Naive B cell (primary cell): ENCODE results near the gene CYFIP2. TPM values are rescaled to one million over a fixed set of nuclear protein-coding genes. Genes with fewer than 3 reads are reported as not detected.
A peak's percentile ranks its signal among the peaks of the same experiment; 100 is the strongest.
"Not testable (repeated sequence)": the region's sequence is repeated elsewhere in the genome, so short reads cannot be mapped to it uniquely, and the experiment has no call there.

Experiments used
- ATAC-seq, 2 donors: fragments of 150-1000 bp; cut with Tn5 transposase; 2 replicates each; pipeline ENCODE4 v1.10.0; 2021; ENCODE audit warnings: low read depth in 2 of 2, mild to moderate bottlenecking in 2 of 2, moderate library complexity in 2 of 2
- DNase-seq: peaks from one replicate; pipeline ENCODE4 v3.0.0; 2022
- H3K27ac Mint-ChIP-seq, 6 donors: one replicate each; pipeline ENCODE4 v1.8.0; 2020 to 2022; ENCODE audit warnings: mild to moderate bottlenecking in 6 of 6, mixed read lengths in 6 of 6, moderate library complexity in 5 of 6, inconsistent platforms in 2 of 6
- H3K27me3 Mint-ChIP-seq, 3 donors: one replicate each; pipeline ENCODE4 v1.8.0; 2021 to 2022; ENCODE audit warnings: mixed read lengths in 3 of 3, mild to moderate bottlenecking in 1 of 3
- H3K36me3 Mint-ChIP-seq, 2 donors: one replicate each; pipeline ENCODE4 v1.8.0; 2020 to 2022; ENCODE audit warnings: mixed read lengths in 2 of 2, inconsistent platforms in 1 of 2, mild to moderate bottlenecking in 1 of 2
- H3K4me1 Mint-ChIP-seq, 3 donors: one replicate each; pipeline ENCODE4 v1.8.0; 2020 to 2022; ENCODE audit warnings: mixed read lengths in 3 of 3, inconsistent platforms in 1 of 3, mild to moderate bottlenecking in 1 of 3, moderate library complexity in 1 of 3
- H3K4me3 Mint-ChIP-seq, 8 donors: one replicate each; pipeline ENCODE4 v1.8.0; 2020 to 2022; ENCODE audit warnings: mild to moderate bottlenecking in 8 of 8, mixed read lengths in 8 of 8, moderate library complexity in 8 of 8, inconsistent platforms in 2 of 8
- H3K9me3 Mint-ChIP-seq, 7 donors: one replicate each; pipeline ENCODE4 v1.8.0; 2020 to 2022; ENCODE audit warnings: mixed read lengths in 7 of 7, mild to moderate bottlenecking in 5 of 7, inconsistent platforms in 2 of 7, moderate library complexity in 1 of 7
- polyA plus RNA-seq, 6 donors: library from polyadenylated mRNA; unstranded; fragments of 300-500 nt; fragmentation: Illumina TruSeq; gene quantifications; one replicate each; pipeline ENCODE4 v1.2.3, GENCODE V29; 2021; ENCODE audit warnings: low read depth in 6 of 6

Gene CYFIP2
- polyA plus RNA-seq, 6 donors from 2014 or later, result 306 to 461 (median 348) TPM

DNA sequence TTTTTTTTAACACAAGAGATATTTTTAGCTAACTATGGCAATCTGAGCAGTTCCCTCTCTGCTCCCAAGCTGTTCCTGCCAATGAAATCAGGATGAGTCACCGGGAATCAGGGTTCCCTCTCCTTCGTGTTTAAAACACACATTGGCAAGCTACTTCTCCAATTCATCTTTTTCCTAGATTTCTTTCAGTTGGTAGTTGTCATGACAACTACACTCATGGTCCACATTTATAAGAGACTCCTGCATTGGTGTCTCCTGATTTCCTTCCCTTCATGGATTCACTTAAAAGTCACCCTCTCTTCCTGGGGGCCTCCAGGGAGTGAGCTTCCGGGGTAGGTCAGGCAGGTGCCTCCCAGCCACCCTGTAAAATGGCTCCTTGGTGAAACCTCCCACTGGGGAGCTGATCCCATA, 121.8 kb downstream of the CYFIP2 start:
- Mint-ChIP-seq H3K36me3 (peaks cover 36 to 40% of the 10 kb centered on the region in 2 donors), H3K4me3 (no peak overlapping the region), H3K4me1 (no peaks in the 10 kb centered on the region), H3K27me3 (no peaks in the 10 kb centered on the region), H3K27ac (peak overlapping the region in 5 of 6 donors; percentile 15 to 95 (median 83)), H3K9me3 (no peaks in the 10 kb centered on the region)
- ATAC-seq, result no peak
- DNase-seq, result no peak

DNA sequence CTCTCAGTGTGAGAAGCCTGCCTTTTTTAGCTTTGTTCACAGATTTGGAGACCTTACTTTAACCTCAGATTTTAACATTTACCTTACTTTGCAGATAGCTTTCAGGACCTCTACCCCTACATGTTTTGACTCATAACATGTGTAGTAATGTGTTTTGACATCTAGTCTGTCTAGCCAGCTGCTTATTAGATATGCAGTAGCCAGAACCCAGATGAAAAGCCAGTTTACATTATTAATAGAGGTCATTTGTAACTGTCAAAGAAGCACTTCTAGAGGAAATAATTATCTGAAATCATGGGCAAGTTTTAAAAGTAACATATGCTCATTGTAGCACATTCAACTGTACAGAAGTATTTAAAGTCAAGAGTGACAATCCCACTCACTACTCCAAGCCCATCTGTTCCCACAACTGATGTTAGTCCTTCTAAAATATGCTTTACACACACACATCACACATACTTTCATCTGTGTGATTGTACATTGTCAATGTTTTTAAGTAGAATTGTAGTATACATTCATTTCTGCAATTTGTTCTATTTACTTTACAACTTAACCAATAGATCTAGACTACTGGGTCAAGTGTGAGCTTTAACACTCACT, 122.3 kb downstream of the CYFIP2 start:
- Mint-ChIP-seq H3K9me3 (no peaks in the 10 kb centered on the region), H3K27me3 (no peaks in the 10 kb centered on the region), H3K36me3 (peaks cover 41 to 45% of the 10 kb centered on the region in 2 donors), H3K4me3 (peak overlapping the region in 1 of 8 donors; percentile 15), H3K4me1 (peaks cover 0 to 3% (median 1%) of the 10 kb centered on the region in 3 donors), H3K27ac (peak overlapping the region in 5 of 6 donors; percentile 65 to 95 (median 83))
- DNase-seq (no peak), ATAC-seq (no peak)

DNA sequence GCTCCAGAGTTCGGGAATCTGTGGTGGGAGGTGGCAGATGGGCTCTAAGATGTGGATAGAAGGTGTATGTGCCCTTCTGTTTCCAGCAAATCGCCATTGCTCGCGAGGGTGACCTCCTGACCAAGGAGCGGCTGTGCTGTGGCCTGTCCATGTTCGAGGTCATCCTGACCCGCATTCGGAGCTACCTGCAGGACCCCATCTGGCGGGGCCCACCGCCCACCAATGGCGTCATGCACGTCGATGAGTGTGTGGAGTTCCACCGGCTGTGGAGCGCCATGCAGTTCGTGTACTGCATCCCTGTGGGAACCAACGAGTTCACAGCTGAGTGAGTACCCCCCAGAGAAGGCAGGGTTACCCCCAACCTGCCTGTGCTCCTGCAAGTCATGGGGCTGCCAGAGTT, 123.2 kb downstream of the CYFIP2 start:
- peak overlapping the region in 5 of 6 donors; percentile 11 to 67 (median 65) for H3K27ac Mint-ChIP-seq
- no peak for ATAC-seq
- peaks cover 42 to 48% of the 10 kb centered on the region in 2 donors for H3K36me3 Mint-ChIP-seq
- no peaks in the 10 kb centered on the region for H3K27me3 Mint-ChIP-seq
- peak overlapping the region in 1 of 8 donors; percentile 55 for H3K4me3 Mint-ChIP-seq
- no peak for DNase-seq
- no peaks in the 10 kb centered on the region for H3K9me3 Mint-ChIP-seq
- peaks cover 0 to 5% (median 5%) of the 10 kb centered on the region in 3 donors for H3K4me1 Mint-ChIP-seq

DNA sequence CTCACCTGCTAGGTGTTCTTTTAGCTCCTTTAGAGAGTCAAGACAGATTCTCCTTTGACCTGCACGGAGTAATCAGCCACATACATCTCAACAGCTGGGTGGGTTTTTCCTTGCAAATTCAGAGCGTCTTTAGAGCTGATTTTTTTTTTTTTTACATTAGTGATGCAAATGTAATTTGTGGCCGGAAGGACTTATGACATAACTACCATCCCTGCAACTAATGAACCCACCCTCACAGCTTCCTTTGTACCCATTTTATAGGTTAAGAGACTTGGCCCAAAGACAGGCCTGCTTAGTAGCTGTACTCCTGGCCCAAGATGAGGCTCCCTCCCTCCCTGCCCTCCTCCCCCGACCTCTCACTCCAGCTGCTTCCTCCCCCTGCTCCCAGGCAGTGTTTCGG, 124.2 kb downstream of the CYFIP2 start:
- H3K9me3 Mint-ChIP-seq, result no peaks in the 10 kb centered on the region
- no peak overlapping the region for H3K4me3 Mint-ChIP-seq
- peaks cover 41 to 48% of the 10 kb centered on the region in 2 donors for H3K36me3 Mint-ChIP-seq
- no peak for DNase-seq
- H3K4me1 Mint-ChIP-seq, result peaks cover 1 to 5% (median 5%) of the 10 kb centered on the region in 3 donors
- peak overlapping the region in 2 of 6 donors; percentile 64 to 70 for H3K27ac Mint-ChIP-seq
- peak in 1 of 2 donors; percentile 55 for ATAC-seq
- no peaks in the 10 kb centered on the region for H3K27me3 Mint-ChIP-seq

DNA sequence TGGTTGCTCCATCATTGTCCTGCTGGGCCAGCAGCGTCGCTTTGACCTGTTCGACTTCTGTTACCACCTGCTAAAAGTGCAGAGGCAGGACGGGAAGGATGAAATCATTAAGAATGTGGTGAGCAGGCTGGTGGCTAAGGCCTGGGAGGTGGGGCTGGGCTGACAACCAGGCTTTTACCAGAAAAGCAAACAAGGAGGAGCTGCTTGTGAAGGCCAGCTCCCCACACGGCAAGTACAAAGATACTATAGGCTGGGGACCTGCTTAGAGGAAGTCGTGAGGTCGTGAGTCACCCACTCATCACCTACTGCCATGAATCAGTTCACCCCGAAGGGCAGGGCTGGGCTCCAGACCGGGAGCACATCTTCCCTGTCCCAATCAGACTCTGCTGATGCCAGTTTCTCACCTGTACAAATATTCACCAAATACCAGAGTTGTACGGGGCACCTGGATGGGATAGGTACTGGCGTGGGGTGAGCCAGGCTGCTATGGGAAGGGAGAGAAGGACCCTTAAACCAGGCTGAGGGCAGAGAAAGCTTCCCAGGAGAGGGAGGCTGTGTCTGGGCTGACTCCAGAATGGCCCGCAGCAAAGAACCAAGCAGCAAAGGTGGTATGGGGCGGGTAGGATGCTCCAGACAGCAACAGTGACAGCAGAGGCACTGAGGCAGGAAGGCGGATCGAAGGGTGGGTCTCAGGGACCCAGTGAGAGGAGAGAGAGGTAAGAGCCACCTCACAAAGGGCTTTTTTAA, 124.8 kb downstream of the CYFIP2 start:
- no peaks in the 10 kb centered on the region for H3K9me3 Mint-ChIP-seq
- H3K27me3 Mint-ChIP-seq, result no peaks in the 10 kb centered on the region
- no peak for DNase-seq
- peaks cover 41 to 48% of the 10 kb centered on the region in 2 donors for H3K36me3 Mint-ChIP-seq
- H3K4me3 Mint-ChIP-seq, result no peak overlapping the region
- H3K4me1 Mint-ChIP-seq, result peaks cover 1 to 5% (median 5%) of the 10 kb centered on the region in 3 donors
- H3K27ac Mint-ChIP-seq, result peak overlapping the region in 3 of 6 donors; percentile 61 to 64 (median 62)
- ATAC-seq, result peak in 1 of 2 donors; percentile 38

DNA sequence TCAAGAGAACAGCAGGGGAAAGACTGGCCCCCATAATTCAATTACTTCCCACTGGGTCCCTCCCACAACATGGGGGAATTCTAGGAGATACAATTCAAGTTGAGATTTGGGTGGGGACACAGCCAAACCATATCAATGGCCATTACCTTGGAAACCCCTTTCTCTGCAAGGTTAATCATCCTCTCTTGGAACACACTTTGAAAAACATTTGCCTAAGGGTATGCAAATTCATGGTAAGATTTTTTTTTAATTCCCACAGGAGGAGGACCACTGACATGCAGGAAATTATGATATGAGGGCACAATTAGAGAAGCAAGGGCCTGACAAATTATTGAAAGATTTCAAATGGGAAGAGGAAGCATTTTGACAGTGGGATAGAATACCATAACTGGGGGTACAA, 132.4 kb downstream of the CYFIP2 start:
- H3K4me1 Mint-ChIP-seq, result peaks cover 11 to 17% (median 13%) of the 10 kb centered on the region in 3 donors
- peak overlapping the region in 1 of 6 donors; percentile 8 for H3K27ac Mint-ChIP-seq
- no peak for DNase-seq
- no peaks in the 10 kb centered on the region for H3K27me3 Mint-ChIP-seq
- H3K4me3 Mint-ChIP-seq, result no peak overlapping the region
- H3K9me3 Mint-ChIP-seq, result peaks cover 5 to 23% (median 17%) of the 10 kb centered on the region in 7 donors
- peaks cover 15 to 35% of the 10 kb centered on the region in 2 donors for H3K36me3 Mint-ChIP-seq
- ATAC-seq, result peak; percentile 40 to 47

DNA sequence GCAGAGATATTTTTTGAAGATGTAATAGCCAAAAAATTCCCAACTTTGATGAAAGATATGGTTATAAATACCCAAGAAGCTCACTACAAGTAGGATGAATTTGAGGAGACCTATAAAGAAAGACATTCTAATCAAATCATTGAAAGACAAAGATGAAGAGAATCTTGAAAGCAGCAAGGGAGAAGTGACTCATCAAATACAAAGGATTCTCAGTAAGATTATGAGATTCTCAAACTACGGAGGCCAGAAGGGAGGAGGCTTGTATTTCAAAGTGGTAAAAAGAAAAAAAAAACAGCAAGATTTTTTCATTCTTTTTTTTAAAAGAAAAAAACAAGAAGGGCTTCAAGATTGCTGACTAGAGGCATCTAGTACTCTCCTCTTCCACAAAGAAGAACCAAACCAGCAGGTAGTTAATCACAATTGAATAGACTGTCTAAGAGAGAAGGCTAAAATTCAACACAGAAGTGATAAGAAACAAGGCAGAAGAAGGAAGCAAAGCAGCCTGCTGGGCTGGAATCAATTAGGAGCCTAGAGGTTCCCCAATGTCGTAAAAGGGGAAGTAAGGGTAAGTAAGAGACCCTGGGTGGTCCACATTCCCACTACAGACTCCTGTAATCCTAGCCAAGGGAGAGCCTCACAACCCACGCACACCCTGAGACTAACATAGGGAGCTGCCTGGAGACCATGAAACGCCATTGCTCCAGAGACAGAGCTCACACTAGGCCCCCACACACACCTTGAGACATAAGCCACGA, 135.0 kb downstream of the CYFIP2 start:
- no peak for DNase-seq
- Mint-ChIP-seq H3K9me3 (peaks cover 12 to 40% (median 26%) of the 10 kb centered on the region in 7 donors), H3K4me1 (peaks cover 10 to 14% (median 12%) of the 10 kb centered on the region in 3 donors), H3K36me3 (peaks cover 15 to 40% of the 10 kb centered on the region in 2 donors), H3K27ac (no peak overlapping the region), H3K4me3 (no peak overlapping the region), H3K27me3 (no peaks in the 10 kb centered on the region)
- no peak for ATAC-seq

DNA sequence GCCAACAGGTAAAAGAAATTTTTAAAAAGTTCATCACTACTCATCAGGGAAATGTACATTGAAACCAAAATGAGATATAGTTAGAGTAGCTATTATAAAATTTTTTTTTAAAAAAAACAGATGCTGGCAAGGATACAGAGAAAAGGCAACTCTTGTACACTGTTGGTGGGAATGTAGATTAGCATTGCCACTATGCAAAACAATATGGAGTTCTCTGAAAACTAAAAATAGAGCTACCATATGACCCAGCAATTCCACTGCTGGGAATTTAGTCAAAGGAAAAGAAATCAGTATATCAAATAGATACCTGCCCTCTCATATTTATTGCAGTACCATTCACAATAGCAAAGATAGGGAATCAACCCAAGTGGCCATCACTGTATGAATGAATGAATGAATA, 149.9 kb downstream of the CYFIP2 start:
- peaks cover 4 to 23% (median 14%) of the 10 kb centered on the region in 7 donors for H3K9me3 Mint-ChIP-seq
- no peak for DNase-seq
- peaks cover 0 to 9% (median 7%) of the 10 kb centered on the region in 3 donors for H3K4me1 Mint-ChIP-seq
- no peak for ATAC-seq
- no peaks in the 10 kb centered on the region for H3K36me3 Mint-ChIP-seq
- no peak overlapping the region for H3K4me3 Mint-ChIP-seq
- H3K27ac Mint-ChIP-seq, result no peak overlapping the region
- peaks cover 0 to 6% (median 0%) of the 10 kb centered on the region in 3 donors for H3K27me3 Mint-ChIP-seq

DNA sequence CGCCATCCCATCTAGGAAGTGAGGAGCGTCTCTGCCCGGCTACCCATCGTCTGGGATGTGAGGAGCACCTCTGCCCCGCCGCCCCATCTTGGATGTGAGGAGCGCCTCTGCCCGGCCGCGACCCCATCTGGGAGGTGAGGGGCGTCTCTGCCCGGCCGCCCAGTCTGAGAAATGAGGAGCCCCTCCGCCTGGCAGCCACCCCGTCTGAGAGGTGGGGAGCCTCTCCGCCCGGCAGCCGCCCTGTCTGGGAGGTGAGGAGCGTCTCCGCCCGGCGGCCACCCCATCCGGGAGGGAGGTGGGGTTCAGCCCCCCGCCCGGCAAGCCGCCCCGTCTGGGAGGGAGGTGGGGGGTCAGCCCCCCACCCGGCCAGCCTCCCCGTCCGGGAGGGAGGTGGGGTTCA, 153.6 kb downstream of the CYFIP2 start:
- not testable (repeated sequence) for H3K4me3 Mint-ChIP-seq, H3K27me3 Mint-ChIP-seq, H3K27ac Mint-ChIP-seq, DNase-seq, H3K36me3 Mint-ChIP-seq, H3K4me1 Mint-ChIP-seq, ATAC-seq
- peaks cover 4 to 12% (median 7%) of the 10 kb centered on the region in 7 donors for H3K9me3 Mint-ChIP-seq

DNA sequence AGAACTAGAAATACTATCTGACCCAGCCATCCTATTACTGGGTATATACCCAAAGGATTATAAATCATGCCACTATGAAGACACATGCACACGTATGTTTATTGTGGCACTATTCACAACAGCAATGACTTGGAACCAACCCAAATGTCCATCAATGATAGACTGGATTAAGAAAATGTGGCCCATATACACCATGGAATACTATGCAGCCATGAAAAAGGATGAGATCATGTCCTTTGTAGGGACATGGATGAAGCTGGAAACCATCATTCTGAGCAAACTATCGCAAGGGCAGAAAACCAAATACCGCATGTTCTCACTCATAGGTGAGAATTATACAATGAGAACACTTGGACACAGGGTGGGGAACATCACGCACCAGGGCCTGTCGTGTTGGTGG, 164.0 kb downstream of the CYFIP2 start:
- H3K4me3 Mint-ChIP-seq, DNase-seq, ATAC-seq, H3K27me3 Mint-ChIP-seq, H3K27ac Mint-ChIP-seq, H3K36me3 Mint-ChIP-seq: not testable (repeated sequence)
- peaks cover 0 to 15% (median 1%) of the 10 kb centered on the region in 7 donors for H3K9me3 Mint-ChIP-seq
- peaks cover 13 to 20% (median 16%) of the 10 kb centered on the region in 3 donors for H3K4me1 Mint-ChIP-seq

DNA sequence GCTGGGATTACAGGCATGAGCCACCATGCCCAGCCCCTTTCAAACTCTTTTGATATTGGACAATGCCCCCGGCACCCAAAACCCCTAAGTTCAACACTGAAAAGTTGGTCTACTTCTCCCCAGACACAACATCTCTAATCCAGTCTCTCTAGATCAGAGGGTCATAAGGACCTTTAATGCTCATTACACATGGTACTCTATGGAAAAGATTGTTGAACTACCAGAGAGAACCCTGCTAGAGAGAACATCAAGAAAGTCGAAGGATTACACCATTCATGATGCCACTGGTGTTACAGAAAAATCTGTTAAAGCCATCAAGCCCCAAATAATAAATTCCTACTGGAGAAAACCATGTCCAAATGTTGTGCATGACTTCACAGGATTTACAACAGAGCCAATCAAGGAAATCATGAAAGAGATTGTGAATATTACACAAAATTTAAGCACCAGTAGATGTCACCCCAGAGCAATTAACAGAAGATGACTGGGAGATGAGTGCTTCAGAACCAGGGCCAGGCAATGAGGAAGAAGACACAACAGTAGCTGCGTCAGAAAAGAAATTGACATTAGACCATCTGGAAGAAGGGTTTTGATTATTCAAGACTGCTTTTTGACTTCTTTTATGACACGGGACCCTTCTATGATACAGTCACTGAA, 165.7 kb downstream of the CYFIP2 start:
- Mint-ChIP-seq H3K27ac (peak overlapping the region; percentile 26 to 94 (median 76)), H3K36me3 (peaks cover 12 to 17% of the 10 kb centered on the region in 2 donors), H3K4me1 (peaks cover 13 to 25% (median 24%) of the 10 kb centered on the region in 3 donors), H3K9me3 (peaks cover 0 to 16% (median 5%) of the 10 kb centered on the region in 7 donors), H3K4me3 (peak overlapping the region in 4 of 8 donors; percentile 48 to 73 (median 60)), H3K27me3 (peaks cover 0 to 8% (median 0%) of the 10 kb centered on the region in 3 donors)
- peak; percentile 99 to 100 for ATAC-seq
- DNase-seq, result peak; percentile 65

DNA sequence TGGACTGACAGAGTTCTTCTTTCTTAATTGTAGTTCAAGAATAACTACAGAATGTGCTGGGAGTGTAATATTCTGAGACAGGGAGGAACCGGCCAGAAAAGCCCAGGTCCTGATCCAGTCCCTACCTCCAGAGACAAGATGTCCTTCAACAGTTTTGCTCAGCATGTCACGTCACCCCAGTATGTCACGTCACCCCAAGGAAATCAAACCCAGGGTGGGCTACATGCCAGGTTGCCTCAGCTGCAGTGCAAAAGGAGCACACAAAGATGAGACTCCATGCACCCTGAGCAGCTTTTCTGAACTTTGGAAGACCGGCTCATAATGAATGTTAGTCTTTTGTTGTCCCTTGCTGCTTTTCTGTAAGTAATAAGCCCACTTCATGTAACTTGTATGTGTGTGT, 168.2 kb downstream of the CYFIP2 start:
- H3K4me1 Mint-ChIP-seq, result peaks cover 13 to 24% (median 21%) of the 10 kb centered on the region in 3 donors
- no peak for DNase-seq

More for the DNA sequence above, 168.2 kb downstream of the CYFIP2 start:
- ATAC-seq, result no peak
- no peaks in the 10 kb centered on the region for H3K27me3 Mint-ChIP-seq
- H3K36me3 Mint-ChIP-seq, result peaks cover 12 to 17% of the 10 kb centered on the region in 2 donors
- H3K9me3 Mint-ChIP-seq, result peaks cover 0 to 15% (median 5%) of the 10 kb centered on the region in 7 donors
- no peak overlapping the region for H3K27ac Mint-ChIP-seq
- no peak overlapping the region for H3K4me3 Mint-ChIP-seq
